GM12875 (cell line): ENCODE results near the gene UBAP2L.
A peak's percentile ranks its signal among the peaks of the same experiment; 100 is the strongest.
"Not testable (repeated sequence)": the region's sequence is repeated elsewhere in the genome, so short reads cannot be mapped to it uniquely, and the experiment has no call there.

Experiments
- H3K4me3 ChIP-seq: one replicate; pipeline ENCODE4 v1.5.1; 2011; ENCODE audit warnings: low read depth, low read length, control low read depth
- CTCF ChIP-seq: IDR thresholded peaks from 2 replicates; pipeline ENCODE4 v1.5.1; 2011; ENCODE audit warnings: low read depth, mild to moderate bottlenecking, control low read depth, inconsistent platforms, low read length, moderate library complexity, borderline replicate concordance; ENCODE audit not compliant: insufficient read depth

UBAP2L gene

GRCh38 chr1:154220970-154221277, 169 bp downstream of the UBAP2L start:
- H3K4me3 ChIP-seq = peak overlapping the region; percentile 93
- no peak for TF ChIP-seq CTCF

GRCh38 chr1:154221278-154222001, 685 bp downstream of the UBAP2L start:
- TF ChIP-seq CTCF = no peak
- peak overlapping the region; percentile 93 for H3K4me3 ChIP-seq

GRCh38 chr1:154222518-154222917, 1.8 kb downstream of the UBAP2L start:
- no peak for TF ChIP-seq CTCF
- H3K4me3 ChIP-seq = no peak overlapping the region

DNA sequence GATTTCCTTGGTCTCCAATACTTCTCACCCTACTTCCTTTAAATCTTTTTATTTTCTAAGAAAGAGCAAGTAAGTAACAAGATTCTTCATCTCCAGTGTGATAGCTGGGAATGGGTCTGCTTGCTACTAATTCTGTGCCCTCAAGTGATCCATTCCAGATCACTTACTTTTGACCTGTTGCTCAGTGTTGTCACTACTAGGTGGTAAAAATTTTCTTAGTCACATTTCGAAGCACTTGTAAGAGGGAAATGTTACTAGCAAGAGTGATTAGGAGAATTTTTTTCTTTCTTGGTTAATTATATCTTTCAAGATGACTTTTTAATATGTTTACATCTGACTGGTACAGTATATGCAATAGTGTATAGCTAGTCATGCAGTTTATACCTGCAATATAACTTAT, 2.2 kb downstream of the UBAP2L start:
- no peak for TF ChIP-seq CTCF
- no peak overlapping the region for H3K4me3 ChIP-seq

GRCh38 chr1:154223621-154224020, 2.9 kb downstream of the UBAP2L start:
- H3K4me3 ChIP-seq = no peak overlapping the region

GRCh38 chr1:154225370-154225769, 4.6 kb downstream of the UBAP2L start:
- no peak overlapping the region for H3K4me3 ChIP-seq
- no peak for TF ChIP-seq CTCF

More at GRCh38 chr1:154223621-154224020, 2.9 kb downstream of the UBAP2L start:
- no peak for TF ChIP-seq CTCF

GRCh38 chr1:154231112-154231511, 10.4 kb downstream of the UBAP2L start:
- H3K4me3 ChIP-seq = not testable (repeated sequence)

GRCh38 chr1:154233127-154233526, 12.4 kb downstream of the UBAP2L start:
- H3K4me3 ChIP-seq = not testable (repeated sequence)
